Mesenteric fat pad (tissue), 1 donor: Measurements from ENCODE around the gene KLHDC7A. TPM values are rescaled to one million over a fixed set of nuclear protein-coding genes. Genes with fewer than 3 reads are reported as not detected.

Experiments used
- DNase-seq: peaks from one replicate; pipeline ENCODE4 v3.0.0-alpha.2; 2020; ENCODE audit warnings: low spot score
- total RNA-seq: library from RNA; stranded (reverse); fragmentation: NEBNext Ultra II Directional; extraction: Animal tissue kit (Norgen Biotek cat#: 25700); gene quantifications from one replicate; pipeline ENCODE4 v1.2.1, GENCODE V29; 2021
- donor health status: DM: yes; HTN: yes; CAD: no.

Gene KLHDC7A
- total RNA-seq, 1 donor from 2014 or later: 0.93 TPM

DNA sequence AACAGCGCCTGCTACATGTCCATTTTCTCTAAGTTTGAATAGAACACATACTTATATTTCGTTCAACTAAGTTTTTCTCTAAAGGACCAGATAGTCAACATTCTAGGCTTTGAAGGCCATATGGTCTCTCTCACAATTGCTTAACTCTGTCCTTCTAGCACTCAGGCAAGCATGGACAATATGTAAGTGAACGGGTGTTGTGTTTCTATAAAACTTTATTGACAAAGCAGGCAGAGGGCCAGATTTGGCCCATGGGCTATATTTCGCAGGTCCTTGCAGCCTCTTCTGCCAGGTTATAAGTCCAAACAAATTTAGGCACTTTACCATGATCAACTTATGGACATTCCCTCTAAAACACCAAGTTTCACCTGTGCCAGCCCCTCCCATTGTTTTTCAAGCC, 21.1 kb downstream of the KLHDC7A start:
- no peak for DNase-seq

DNA sequence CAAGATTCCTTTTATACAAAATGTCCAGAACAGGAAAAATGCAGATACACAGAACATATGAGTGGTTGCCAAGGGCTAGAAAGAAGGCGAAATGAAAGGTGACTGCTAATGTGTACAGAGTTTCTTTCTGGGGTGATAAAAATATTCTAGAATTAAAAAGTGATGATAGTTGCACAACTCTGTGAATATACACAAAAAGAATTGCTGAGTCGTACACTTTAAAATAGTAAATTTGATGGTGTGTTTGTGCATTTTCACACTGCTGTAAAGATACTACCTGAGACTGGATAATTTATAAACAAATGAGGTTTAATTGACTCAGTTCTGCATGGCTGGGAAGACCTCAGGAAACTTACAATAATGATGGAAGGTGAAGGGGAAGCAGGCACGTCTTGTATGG, 23.9 kb downstream of the KLHDC7A start:
- DNase-seq: no peak

DNA sequence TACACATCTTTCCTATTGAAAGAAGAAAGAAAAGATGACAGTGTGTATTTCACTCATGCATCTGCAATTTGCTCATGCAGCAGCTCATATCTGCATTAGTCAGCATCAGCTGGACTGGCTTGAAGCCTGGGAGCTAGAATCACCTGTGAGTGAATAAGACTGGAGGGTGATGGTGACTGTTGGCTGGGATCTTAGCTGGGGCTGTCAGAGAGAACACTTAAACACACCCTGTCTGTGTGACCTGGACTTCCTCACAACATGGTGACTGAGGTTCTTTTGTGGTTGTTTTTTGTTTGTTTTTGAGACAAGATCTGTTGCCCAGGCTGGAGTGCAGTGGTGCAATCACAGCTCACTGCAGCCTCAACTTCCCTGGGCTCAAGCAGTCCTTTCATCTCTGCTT, 24.9 kb downstream of the KLHDC7A start:
- no peak for DNase-seq

DNA sequence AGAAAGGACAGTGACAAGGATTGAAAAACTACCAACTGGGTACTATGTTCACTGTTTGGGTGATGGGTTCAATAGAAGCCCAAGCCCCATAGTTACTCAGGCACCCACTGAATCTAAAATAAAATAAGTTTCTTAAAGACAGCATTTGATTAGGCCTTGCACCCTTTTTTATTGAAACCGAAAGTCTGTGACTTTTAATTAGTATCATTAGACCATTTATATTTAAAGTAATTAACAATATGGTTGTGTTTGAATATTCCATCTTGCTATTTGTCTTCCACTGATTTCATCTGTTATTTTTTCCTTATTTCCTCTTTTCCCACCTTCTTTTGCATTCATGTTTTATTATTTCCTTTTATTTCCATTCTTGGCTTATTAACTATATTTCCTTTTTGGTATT, 27.4 kb downstream of the KLHDC7A start:
- DNase-seq: no peak

DNA sequence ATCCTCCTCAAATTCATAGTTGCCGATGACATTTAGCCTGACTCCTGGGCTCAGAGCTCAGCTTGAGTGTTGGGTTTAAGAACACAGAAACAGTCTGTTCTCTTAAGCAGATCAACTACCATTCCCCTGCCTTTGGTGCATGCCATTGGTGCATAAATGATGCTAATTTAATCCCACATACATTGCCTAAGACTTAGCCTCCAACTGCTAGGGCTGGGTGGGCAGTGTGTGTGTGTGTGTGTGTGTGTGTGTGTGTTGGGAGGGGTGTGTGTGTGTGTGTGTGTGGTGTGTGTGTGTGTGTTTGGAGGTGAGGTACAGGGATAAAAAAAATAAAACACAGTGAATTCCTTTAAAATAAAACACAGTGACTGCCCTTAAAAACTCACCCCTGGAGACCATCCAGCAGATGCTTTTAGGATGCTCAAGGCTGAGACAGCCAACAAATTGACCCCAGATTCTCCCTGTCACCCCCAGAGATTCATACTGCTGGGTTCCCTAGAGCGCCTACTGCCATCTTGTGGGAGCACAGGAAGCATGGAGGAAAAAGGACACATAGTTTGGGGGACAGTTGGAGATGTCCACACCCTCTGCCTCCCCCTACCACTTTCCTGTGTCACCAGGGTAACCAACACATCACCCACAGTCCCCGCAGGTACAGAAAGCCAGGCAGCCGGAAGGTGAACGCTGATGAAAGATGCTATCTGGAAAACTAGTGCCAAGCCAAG, 30.6 kb downstream of the KLHDC7A start:
- no peak for DNase-seq

DNA sequence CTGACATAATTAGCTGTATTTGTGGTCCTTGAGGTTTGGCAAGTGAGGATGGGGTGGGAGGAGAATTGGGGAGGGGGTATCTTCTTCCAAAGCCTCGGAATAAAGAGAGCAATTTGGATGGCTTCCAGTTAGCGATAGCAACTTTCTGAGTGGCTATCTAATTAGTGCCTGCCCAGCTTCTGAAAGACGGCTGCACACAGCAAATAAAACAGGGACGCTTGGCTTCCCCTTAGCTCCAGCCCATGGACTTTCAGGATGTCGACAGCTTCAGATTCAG, 31.1 kb downstream of the KLHDC7A start:
- no peak for DNase-seq

DNA sequence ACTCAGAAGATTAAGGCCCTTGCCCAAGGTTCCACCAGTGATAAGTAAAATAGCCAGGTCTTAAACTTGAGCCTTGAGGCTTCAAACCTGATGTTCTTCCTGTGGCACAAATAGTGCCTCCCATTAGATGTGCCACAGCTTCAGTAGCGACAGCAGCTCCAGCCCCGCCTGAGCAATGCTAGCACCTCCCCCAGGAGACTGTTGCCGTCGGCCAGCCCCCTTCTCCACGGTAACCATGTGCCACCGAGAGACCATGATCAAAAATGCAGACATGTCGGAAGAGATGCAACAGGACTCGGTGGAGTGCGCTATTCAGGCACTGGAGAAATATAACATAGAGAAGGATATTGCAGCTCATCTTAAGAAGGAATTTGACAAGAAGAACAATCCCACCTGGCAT, 32.2 kb downstream of the KLHDC7A start:
- DNase-seq: no peak

DNA sequence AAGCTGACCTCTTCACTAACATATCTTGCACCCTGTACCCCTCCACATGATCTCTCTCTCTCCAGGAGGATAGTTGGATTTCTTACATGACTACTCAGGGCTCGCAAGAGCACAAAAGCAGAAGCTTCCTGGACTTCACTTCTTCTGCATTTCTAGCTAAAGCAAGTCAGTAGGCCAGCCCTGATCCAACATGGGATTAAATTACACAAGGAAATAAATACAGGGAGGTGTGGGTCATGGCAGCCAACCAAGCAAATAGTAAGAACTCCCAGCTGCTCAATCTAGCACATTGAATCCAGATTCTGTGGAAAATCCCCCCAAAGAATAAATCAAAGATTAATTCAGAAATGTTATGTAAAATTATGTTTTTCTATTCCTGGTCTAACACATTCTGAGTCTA, 33.3 kb downstream of the KLHDC7A start:
- DNase-seq: no peak

DNA sequence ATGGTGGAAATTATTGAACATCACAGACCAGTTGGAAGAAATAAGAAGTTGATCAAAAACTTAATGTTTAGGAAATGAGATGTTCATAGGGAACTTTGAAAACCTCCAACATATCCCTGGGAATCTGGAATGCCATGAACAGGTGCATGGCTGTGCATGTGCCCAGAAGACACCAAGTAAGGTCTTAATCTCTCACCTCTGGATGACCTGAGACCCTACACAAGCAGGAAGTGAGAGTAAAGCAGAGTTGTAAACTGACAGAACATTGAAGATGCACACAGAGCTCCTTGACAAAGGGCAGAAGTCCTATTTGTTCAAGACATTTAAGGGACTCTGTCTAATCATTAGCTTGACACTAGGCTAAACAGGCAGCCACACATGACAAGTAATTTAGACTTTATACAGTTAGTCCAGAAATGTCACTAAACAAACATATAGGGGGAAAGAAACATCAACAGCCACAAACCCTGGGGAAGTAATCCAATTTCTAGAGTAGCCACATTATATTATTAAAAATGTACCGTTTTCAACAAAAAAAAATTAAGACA, 34.5 kb downstream of the KLHDC7A start:
- DNase-seq: no peak

DNA sequence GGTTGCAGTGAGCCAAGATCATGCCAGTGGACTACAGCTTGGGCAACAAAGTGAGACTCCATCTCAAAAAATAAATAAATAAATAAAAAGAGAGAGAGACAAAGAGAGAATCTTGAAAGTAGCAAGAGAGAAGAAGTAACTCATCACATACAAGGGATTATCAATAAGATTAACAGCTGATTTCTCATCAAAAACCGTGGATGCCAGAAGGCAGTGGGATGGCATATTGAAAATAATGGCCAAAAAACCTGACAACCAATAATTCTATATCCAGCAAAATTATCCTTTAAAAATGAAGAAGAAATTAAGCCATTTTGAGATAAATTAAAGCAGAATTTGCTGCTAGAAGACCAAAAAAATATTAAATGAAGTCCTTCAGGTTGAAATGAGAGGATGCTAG, 35.7 kb downstream of the KLHDC7A start:
- DNase-seq: no peak

DNA sequence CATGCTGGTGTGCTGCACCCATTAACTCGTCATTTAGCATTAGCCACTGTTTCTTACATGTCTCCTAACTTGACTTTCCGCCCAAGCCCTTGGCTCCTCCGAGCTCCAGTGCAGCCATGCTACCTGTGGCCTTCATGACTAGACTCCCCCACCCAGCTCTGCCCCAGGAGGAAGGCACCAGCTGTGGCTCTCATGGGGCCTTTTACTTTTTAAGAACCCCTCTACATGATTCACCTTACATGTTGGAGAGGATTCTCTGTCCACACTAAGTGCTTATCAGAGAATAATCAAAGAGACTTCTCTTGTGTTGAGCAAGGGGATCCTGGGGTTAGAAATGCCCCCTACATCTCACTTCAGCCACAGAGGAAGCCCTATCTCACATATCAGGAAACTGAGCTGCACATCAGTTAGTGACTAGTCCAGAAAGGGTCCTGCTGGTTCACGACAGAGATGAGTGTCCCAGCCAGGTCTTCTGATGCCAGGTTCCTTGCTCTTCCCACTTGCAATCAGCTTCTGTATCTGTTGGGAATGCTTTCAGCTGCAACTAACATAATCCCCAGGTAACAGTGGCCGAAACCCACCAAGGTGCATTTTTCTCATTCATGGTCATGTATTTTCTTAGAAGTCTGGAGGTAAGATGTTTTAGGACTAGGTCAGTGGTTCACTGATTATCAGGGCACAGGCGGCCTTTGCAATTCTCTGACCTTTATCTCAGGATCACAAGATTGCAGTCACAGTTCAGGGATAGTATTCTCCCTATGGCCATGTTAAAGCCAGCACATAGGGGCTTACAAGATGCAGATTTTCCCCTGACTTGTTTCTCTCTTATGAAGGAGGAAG, 45.9 kb downstream of the KLHDC7A start:
- peak; percentile 11 for DNase-seq

DNA sequence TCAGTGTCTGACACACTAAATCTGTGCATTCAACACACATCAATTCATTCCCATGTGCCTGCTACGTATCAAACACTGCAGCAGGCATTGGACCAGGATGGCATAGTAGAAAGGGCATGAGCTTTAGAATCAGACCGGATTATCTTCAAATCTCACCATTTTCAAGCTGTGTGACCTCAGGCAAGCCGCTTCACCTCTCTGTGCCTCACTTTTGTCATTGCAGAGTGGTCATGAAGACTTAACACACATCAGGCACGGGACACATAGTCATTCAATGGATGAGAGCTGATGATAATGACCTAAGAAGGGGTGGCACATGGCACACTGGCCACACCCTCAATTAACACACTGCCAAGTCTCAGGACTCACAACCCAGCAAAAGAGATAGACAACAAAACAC, 46.8 kb downstream of the KLHDC7A start:
- peak; percentile 64 for DNase-seq

DNA sequence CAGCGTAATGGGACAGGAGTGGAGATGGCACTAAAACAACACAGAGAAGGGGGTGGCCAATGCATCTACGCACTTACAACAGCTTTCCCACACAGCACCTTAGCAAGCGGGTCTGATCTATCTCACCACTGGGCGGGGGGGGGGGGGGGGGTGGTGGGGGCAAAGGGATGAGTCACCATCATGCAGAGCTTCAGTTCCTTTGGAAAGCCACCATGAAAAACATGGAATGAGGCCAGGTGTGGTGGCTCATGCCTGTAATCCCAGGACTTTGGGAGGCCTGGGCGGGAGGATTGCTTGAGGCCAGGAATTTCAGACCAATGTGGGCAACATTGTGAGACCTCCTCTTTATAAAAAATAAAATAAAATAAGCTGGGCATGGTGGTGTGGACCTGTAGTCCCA, 47.2 kb downstream of the KLHDC7A start:
- DNase-seq: peak; percentile 16

DNA sequence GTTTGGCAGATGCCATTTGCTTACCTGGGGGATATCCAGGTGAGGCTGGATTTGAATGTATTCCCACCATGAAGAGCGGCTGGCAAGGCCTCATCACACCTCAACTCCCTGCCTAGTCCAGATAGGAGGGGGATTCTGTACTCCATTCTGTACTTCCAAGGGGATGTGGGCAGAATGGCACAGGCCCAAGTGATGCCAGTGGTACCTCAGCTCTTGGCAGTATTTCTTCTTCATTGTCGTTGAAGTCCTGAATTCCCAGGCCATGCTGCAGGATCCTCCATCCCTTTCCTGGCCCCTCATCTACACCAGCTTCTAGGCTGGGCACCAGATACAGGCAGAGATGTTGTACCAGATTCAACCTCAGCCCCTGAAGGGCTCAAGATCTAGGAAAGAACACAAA, 47.9 kb downstream of the KLHDC7A start:
- DNase-seq: peak; percentile 11

DNA sequence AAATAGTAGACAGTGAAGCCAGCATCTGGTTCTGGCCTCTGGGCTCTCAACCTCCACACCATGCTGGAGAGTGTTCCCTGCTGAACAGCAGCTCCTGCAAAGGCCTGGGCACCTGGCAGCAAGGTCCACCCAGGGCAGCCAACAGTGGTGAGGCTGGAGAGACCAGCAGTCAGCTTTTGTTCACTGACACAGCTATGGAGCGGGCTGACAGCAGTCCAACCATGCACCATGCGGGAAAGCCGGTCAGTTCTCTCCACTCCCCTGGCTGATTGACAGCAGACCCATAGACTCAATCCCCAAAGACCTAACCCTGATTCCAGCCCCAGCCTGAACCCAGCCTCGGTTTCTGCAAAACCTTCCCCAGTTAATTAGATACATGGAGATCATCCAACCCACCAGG, 49.0 kb downstream of the KLHDC7A start:
- peak; percentile 51 for DNase-seq

DNA sequence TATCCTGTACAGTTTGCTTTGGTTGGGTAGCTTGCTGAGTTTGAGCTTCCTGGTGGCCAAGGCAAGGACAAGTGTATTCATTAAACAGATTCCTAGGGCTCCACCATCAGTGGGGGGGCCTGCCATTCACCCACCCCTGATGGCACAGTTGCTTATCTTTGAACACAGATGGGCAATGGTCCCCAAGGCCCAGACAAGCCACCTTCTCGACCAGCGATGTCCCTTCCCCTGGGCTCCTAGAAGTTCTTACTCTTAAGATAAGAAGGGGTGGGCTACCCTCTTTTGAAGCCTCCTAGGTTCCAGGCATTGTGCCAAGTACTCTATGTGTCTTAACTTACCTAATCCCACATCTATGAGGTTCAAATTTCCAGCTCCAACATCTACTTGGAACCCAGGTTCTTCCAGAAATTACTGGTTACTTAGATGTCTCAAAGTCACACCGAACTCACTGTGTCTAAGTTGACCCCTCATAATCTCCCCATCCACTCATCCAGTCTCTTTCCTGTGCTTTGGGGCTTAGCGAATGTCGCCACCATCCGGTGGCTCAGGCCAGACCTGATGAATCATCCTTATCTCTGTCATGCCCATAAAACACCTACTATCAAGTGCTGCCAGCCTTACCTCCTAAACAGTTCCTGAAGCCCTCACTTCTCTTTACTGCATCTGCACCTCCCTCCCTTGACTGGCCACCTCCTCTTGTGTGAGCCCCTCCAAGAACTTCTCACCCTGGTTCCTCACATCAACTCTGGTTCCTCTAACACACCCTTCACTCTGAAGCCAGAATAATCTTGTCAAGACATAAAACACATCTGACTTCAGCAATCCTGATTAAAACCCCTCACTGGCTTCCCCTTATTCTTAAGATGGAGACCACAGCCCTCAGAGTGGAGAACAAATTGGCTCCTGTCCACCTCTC, 50.1 kb downstream of the KLHDC7A start:
- DNase-seq: peak; percentile 24

DNA sequence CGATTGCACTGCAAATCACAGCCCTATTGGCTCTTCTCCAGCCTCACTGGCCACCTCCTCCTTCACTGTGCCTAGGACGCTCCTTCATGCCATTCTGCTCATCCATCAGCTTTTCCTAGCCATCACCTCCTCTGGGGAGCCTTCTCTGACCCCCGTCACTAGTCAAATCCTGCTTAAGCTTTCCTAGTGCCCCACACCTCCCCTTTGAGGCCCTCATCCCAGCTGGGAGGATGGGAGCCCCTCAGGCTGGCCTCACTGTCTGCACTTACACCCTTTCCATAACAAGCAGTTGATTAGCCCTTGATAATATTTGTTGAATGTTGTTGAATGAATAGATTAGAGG, 50.7 kb downstream of the KLHDC7A start:
- peak; percentile 28 for DNase-seq

DNA sequence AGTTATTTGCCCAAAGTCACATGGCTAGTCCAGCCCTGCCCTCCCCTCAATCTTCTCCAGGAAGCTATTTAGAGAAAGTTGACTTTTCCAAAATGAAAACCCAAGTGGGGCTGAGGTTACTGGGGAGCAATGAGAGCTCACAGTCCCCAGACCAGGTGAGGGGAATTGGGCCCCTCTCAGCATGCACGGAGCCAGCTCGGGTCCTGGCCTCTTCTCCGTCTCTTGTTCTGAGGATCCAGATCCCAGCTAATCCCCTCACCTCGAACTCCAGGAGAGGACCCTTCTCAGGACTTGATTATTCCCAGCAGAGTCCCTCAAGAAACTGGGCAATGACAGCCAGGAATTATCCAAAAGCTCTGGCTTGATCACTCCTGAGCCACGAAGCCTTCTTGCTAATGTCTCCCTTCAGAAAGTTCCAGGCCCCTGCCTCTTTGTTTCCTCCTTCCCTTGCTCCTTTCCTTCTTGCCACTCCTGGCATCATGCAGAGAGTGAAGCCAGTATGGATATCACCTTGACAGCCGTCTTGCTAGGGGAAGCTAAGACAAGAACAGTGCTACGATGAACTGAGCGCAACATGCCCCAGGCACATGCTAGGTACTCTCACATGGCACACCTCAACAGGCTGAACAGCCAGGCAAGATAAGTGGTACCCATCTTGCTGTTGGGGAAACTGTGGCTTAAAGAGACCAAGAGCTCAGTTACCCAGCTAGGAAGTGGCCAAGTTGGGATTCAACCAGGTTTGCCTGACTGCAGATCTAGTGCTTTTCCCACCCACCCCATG, 51.9 kb downstream of the KLHDC7A start:
- peak; percentile 37 for DNase-seq

DNA sequence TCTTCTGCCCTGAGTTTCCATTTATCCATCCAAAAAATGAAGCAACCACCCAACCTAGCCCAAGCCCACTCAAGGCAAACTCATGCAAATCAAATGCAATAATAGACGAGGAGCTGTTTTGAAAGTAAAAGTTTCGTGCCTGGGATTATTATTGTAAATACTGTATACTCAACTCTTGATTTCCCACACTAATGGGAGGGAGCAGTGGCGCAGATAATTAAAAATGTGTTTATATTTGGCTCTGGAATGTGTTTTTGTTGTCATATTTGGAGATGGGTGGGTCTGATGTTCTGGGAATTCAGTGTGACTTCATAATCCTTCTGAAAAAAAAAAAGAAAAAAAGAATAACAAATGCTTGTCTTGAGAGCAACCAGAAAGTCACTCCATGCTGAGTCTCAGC, 52.5 kb downstream of the KLHDC7A start:
- DNase-seq: no peak

DNA sequence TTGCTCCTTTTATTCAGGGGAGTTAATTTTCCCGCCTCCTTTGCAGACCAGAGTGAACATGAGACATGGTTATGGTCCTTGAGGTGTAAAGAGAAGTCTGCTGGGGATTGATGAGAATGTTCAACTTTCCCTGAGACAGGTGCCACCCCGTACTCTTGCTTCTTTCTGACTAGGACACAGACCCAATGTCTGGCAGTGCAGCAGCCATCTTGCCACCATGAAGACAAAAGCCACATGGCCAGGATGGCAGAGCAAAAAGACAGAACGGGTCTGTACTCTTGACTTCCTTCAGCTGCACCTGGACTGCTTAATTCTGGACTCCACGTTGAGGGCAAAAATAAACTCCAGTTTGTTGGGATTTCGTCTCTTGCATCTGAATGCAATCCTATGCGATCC, 54.1 kb downstream of the KLHDC7A start:
- DNase-seq: peak; percentile 24
